ENCODE measurements around the gene OR8B4.

Gene OR8B4

DNA sequence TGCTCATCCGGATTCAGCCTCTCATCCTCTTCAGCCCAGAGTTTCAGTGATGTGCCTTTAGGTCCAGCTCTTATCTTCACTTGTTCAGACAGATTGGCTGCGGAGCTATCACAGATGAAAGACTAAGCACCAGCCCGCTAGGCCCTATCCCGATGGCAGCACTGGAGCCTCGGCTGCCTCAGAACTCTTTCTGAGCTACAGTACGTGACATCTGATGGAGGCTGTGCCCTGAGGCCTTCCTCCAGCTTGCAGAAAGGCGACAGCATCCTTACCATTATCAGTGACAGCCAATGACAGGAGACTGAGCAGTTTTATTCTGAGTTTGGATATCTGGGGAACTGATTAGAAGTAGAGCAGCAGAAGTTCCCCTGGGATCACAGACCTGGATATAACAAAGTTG lies 16.8 kb upstream of the OR8B4 start (continued):
- TF ChIP-seq, protein P1, sequence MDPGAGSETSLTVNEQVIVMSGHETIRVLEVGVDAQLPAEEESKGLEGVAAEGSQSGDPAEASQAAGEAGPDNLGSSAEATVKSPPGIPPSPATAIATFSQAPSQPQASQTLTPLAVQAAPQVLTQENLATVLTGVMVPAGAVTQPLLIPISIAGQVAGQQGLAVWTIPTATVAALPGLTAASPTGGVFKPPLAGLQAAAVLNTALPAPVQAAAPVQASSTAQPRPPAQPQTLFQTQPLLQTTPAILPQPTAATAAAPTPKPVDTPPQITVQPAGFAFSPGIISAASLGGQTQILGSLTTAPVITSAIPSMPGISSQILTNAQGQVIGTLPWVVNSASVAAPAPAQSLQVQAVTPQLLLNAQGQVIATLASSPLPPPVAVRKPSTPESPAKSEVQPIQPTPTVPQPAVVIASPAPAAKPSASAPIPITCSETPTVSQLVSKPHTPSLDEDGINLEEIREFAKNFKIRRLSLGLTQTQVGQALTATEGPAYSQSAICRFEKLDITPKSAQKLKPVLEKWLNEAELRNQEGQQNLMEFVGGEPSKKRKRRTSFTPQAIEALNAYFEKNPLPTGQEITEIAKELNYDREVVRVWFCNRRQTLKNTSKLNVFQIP (CRISPR knock-in tag; IDR thresholded peaks at IDR 0.05; ENCODE audit: borderline replicate concordance, low read depth), result no peak
- TF ChIP-seq CSDC2 (CRISPR knock-in tag; IDR thresholded peaks at IDR 0.05), result no peak

DNA sequence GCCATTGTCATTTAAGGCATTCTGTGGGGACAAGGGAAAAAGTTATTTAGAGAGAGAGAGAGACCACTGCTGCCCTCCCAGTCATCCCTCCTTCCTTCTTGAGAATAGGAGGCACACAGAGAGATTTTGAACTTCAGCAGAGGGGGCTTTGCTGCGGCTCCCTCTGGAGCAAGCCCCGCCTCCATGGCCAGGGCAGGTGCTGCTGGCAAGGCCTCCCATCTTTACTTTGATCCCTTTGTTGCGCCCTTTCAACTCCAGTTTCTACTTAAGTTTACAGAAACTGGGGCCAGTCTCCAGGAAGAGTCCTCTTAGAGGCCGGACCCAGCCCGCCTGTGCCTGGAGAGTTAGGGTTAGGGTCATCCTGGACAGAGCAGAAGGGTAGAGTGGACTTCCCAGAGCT lies 16.4 kb upstream of the OR8B4 start:
- TF ChIP-seq, protein P1 (CRISPR knock-in tag; IDR thresholded peaks at IDR 0.05; ENCODE audit: borderline replicate concordance, low read depth), result no peak
- TF ChIP-seq PATZ1 (CRISPR knock-in tag; IDR thresholded peaks at IDR 0.05; ENCODE audit: borderline replicate concordance), result no peak
- no peak for TF ChIP-seq ISL1 (CRISPR knock-in tag; IDR thresholded peaks at IDR 0.05)
- TF ChIP-seq ZC3H10 (CRISPR knock-in tag; IDR thresholded peaks at IDR 0.05), result no peak
- TF ChIP-seq, protein P2, sequence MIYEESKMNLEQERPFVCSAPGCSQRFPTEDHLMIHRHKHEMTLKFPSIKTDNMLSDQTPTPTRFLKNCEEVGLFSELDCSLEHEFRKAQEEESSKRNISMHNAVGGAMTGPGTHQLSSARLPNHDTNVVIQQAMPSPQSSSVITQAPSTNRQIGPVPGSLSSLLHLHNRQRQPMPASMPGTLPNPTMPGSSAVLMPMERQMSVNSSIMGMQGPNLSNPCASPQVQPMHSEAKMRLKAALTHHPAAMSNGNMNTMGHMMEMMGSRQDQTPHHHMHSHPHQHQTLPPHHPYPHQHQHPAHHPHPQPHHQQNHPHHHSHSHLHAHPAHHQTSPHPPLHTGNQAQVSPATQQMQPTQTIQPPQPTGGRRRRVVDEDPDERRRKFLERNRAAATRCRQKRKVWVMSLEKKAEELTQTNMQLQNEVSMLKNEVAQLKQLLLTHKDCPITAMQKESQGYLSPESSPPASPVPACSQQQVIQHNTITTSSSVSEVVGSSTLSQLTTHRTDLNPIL (CRISPR knock-in tag; IDR thresholded peaks at IDR 0.05; ENCODE audit: low read depth), result no peak
- TF ChIP-seq CSRNP3 (CRISPR knock-in tag; IDR thresholded peaks at IDR 0.05), result no peak
- TF ChIP-seq OSR1 (CRISPR knock-in tag; IDR thresholded peaks at IDR 0.05), result no peak
- TF ChIP-seq GLIS3 (CRISPR knock-in tag; IDR thresholded peaks at IDR 0.05), result no peak

DNA sequence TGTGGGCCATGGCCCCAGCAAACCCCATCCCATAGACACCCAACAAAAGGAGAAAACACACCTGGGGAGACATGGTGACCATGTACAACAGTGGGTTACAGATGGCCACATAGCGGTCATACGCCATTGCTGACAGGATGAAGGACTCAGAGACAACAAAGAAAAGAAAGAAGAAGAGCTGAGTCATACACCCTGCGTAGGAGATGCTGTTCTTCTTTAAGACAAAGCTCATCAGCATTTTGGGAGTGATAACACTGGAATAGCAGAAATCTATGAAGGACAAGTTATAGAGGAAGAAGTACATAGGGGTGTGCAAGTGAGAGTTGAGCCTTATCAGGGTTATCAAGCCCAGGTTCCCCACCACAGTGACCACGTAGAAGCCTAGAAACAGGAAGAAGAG lies 15.9 kb upstream of the OR8B4 start:
- no peak for ATAC-seq
- TF ChIP-seq, protein P2 (CRISPR knock-in tag; IDR thresholded peaks at IDR 0.05; ENCODE audit: low read depth), result no peak

More for the DNA sequence above, 16.4 kb upstream of the OR8B4 start:
- no peak for ATAC-seq

- ATAC-seq, result no peak
- TF ChIP-seq TSHZ2 (CRISPR knock-in tag; IDR thresholded peaks at IDR 0.05) (no peak), SNAI2 (CRISPR knock-in tag; IDR thresholded peaks at IDR 0.05) (no peak), ZNF565 (CRISPR knock-in tag; conservative IDR thresholded peaks at IDR 0.05; ENCODE audit: low read depth) (no peak), ZFP3 (CRISPR knock-in tag; IDR thresholded peaks at IDR 0.05) (no peak), ZNF70 (CRISPR knock-in tag; IDR thresholded peaks at IDR 0.05) (no peak)
These were observed 10.0 kb upstream of the OR8B4 start for GRCh38 chr11:124434699-124435098.

Measured in SK-N-SH treated with all-trans-retinoic acid at 6 μM for 48 hours (cell line).